NCI-H1694 treated with DMSO at 0.1 percent for 48 hours (cell line): Measurements from ENCODE around the gene MISP.
A peak's percentile ranks its signal among the peaks of the same experiment; 100 is the strongest.

ENCODE experiments used
- DNase-seq: peaks from one replicate; lab custom pipeline; 2025; lab: John Stamatoyannopoulos, UW

Gene MISP

GRCh38 chr19:796692-797527, 46.0 kb downstream of the MISP start, which contains the start of gene PTBP1:
TSS of gene PTBP1 (plus strand) at chr19:797452. CDS start at chr19:797498, 46 bp downstream.
- peak; percentile 98 for DNase-seq

DNA sequence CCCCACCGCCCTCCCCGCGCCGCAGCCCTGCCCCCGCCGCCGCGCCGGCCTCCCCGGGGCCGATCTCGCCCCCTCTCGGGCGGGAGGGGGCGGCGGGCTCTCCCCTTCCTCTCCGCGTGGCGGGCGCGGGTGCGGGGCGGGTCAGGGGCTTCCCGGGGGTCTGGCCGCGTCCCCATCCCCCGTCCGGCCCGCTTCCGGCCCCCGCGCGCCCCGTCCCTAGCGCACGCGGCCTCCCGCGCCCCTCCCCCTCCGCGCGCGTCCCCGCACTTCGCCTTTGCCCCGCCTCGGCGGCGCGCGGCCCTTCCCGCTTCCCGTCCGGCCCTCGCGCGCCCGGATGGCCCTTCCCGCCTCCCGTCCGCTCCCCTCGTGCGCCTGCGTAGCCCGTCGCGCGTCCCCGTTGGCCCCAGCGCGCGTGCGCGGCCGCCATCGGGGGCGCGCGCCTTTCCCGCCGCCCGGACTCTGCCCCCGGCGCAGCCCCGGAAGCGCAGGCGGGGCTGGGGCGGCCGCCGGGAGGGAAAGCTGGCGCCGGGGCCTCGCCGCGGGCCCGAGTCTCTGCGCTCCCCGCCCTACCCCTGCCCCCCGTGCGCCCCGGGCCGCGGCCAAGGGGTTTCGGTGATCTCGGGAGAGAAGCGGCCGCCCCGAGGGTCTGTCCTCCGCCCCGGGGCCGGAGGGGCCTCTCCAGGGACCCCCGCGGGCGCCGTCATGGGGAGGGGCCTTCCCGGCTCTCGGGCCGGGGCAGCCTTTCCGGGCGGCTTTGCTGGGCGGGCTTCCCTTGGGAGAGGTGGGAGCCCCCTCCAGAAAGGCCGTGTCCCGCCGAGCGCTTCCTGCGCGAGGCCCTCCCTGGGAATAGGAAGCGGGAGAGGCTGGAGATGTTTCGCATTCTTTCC, 46.9 kb downstream of the MISP start:
- peak; percentile 31 for DNase-seq

DNA sequence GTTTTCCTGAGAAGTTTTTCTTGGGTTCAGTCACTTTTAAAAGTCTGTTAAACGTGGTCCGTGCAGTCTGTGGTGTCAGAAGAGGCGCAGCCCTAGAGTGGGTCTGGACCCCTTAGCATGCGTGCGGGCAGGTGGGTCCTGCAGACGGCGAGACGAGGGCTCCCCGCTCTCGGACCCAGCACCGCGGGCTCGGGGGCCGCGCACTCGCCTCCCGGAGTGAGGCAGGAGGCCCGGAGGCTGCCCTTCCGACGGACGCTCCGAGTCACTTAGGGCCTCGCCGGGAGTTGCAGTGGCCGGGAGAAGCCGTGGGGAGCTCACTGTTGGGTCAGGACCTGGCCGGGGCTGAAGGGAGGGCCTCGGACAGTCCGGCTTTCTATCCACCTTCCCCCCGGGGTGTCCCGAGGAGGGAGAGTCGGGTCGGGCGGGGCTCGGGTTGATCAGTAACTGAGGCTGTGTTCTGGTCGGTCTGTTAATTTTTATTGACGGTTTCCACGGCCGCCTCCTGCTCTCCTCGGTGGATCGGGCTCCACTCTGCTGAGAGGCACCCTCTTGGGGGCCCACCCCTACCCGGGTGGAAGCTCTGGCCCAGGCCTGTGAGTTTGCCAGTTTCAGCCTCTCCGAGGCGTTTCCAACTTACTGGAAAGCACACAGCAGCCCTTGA, 47.6 kb downstream of the MISP start:
- DNase-seq = no peak

DNA sequence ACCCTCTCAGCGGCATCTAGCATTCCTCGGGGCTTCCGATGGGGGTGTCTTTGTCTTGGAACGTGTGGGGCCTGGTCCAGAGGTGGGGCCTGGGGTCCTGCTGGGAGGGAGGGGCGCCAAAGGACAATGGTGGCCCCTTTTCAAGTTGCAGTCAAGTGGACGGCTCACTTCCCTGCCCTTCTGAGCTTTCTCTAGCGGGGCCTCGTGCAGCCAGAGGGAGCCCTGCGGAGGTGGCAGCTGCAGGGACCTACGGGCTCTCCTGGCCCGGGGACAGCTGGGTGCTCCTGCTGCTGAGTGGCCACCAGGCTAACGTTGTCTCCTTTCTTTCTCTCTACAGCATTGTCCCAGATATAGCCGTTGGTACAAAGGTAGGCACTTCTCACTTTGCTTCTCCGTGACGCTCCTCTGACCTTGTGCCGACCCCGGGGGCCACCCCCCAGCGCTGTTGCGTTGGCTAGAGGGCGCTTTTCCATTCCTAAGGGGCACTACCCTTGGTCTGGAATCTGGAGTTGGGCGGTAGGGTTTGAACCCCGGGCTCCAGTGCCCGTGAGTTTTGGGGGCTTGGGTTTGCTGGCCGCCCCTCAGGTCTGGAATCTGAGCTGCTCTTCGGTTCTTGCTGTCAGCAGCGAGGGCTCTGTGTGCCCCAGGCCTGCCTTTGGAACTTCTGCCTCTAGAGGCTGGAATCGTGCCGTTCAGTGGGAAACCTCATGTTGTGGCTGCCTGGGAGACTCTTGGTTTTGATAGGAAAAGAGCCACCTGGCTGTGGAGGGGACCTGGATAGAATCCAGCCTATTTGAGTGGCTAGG, 48.4 kb downstream of the MISP start:
- peak; percentile 11 for DNase-seq

- no peak for DNase-seq
These were observed 49.6 kb downstream of the MISP start for GRCh38 chr19:800360-801029.

- no peak for DNase-seq
These were observed 50.3 kb downstream of the MISP start for GRCh38 chr19:801030-801860.

DNA sequence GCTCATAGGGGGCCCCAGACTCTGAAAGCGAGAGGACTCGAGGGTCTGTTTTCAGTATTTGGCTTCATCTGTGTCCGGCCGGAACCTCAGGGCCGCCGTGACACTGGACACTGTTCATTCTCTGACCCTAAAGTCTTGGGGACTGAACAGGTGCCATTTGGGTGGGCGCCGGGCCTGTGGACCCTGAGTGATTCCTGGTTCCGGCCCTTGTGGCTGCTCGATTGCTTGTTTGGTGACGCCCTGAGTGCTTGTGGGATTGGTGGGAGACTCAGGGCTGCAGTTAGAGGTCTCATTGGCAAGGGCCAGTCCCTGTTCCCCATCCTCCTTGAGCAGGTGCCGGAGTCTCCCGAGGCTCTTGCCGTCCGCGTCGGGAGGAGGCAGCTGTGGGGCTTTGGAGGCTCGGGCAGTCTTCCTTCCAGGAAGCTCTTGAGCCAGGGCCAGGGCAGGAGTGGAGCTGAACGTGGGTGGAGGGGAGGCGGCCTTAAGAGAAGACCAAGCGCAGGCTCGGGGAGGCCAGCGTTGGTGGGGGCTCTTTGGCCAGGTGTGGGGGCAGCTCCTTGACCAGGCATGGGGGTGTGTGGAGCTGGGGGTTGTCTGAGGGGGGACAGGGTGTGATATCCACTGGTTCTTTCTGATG, 51.1 kb downstream of the MISP start:
- DNase-seq = no peak

DNA sequence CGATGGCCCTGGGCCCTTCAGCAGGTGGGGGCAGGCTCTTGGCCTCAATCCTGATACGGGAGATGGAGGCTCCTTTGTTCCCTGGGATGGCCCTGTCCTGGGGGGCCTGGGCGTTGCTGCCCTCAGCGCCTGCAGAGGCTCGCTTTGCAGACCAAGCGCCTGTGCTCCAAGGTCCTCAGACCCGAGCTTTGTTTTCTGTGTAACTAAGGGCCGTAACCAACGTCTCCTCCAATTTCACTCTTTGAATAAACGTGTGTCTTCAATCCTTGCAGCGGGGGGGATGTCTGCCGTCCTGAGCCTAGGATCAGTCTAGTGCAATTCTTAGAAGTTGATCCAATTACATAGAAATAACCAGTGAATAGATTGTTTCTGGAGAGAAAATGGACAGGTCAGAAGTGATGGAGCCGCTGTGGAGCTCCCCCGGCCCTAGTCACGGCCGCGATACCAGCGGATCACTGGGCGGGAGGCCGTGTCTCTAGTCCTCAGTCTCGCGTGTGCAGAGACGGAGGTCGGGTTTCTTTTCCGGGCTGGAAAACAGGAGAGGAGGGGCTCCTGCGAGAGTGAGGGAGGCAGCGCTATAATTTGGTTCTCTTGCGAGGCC, 51.7 kb downstream of the MISP start:
- DNase-seq = no peak

- DNase-seq = no peak
These were observed 52.2 kb downstream of the MISP start for GRCh38 chr19:803099-803561.

DNA sequence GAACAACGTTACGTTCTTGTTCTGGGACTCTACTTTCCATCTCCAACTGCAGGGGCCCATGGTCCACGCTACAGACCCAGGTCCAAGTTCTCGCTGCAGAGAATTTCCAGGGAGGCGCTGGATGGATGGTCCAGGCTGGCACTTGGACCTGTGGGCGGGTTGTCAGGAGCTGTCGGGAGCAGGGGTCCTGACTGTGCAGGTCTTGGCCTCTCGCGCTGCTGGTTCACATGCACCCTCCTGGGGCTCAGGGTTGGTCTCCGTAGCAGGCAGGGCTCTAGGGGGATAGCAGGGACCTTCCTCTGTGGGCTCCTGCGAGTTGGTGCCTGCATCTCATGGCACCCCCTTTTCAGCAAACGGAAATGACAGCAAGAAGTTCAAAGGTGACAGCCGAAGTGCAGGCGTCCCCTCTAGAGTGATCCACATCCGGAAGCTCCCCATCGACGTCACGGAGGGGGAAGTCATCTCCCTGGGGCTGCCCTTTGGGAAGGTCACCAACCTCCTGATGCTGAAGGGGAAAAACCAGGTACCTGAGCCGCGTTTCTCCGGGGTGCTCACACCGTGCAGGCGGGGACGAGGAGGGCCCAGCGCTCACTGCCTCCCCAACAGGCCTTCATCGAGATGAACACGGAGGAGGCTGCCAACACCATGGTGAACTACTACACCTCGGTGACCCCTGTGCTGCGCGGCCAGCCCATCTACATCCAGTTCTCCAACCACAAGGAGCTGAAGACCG, 52.9 kb downstream of the MISP start:
- DNase-seq = no peak

- no peak for DNase-seq
These were observed 53.7 kb downstream of the MISP start for GRCh38 chr19:804419-805165.

DNA sequence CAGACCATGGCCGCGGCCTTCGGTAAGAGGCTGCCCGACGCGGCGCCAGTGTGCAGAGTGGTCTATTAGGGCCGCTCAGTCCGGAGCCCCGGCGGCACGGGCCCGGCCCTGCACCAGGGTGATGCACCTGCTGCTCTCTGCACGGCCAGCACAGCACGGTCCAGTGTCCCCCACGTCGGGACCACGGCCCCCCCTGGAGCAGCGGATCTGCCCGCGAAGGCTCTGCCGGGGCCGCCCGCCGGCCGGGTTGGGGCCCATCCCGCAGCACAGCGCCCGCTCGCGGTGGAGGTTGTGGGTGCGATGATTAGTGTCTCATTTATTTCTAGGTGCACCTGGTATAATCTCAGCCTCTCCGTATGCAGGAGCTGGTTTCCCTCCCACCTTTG, 54.2 kb downstream of the MISP start:
- DNase-seq = no peak

GRCh38 chr19:805600-806550, 55.0 kb downstream of the MISP start:
- DNase-seq = no peak

DNA sequence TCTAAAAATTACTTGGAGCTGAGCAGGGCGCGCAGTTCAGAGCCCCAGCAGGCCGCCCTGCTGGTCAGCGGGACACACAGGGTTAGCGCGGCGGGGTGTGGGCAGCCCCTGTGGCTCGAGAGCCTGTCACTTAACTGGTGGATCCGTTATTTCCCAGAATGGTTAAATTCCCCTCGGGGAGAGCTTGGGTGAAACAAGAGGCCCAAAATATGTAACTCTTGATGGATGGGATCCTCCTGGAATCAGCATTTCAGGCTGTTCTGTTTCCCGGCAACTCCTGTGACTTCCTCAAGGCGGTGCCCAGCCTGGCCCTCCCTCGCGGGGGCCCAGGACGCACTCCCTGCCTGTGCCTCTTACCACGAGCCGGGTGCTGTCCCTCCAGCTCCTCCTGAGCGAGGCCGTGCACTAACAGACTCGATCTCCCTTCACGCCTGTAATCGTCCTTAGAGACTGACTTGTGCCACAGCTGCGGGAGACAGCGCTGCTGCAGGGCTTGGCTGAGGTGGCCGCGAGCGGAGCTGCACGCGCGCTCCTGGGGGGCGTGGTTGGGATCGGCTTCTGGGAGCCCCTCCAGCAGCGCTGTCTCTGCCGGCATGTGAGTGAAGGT, 56.0 kb downstream of the MISP start:
- no peak for DNase-seq

GRCh38 chr19:807627-808422, 56.9 kb downstream of the MISP start:
- no peak for DNase-seq
